GM18526 (cell line): ENCODE results near the gene GNPAT.

Experiments
- POLR2A ChIP-seq: IDR thresholded peaks from 3 replicates; pipeline ENCODE4 v1.6.1; 2011; ENCODE audit not compliant: insufficient read length; ENCODE audit errors: extremely low read depth

Gene GNPAT

GRCh38 chr1:231317306-231318014 lies 76.4 kb downstream of the GNPAT start:
- TF ChIP-seq POLR2A = no peak

- no peak for TF ChIP-seq POLR2A
These were observed 77.0 kb downstream of the GNPAT start for GRCh38 chr1:231318015-231318355.

- no peak for TF ChIP-seq POLR2A
These were observed 77.6 kb downstream of the GNPAT start for GRCh38 chr1:231318568-231318967.

GRCh38 chr1:231319080-231319479 lies 78.1 kb downstream of the GNPAT start:
- TF ChIP-seq POLR2A = no peak

- no peak for TF ChIP-seq POLR2A
These were observed 82.0 kb downstream of the GNPAT start for GRCh38 chr1:231322880-231323530.

GRCh38 chr1:231324660-231325059 lies 83.6 kb downstream of the GNPAT start:
- TF ChIP-seq POLR2A = no peak

- TF ChIP-seq POLR2A = no peak
These were observed 85.2 kb downstream of the GNPAT start for GRCh38 chr1:231326248-231326647.
